ENCODE data around the gene SMIM44.
A peak's percentile ranks its signal among the peaks of the same experiment; 100 is the strongest.

SMIM44 gene

DNA sequence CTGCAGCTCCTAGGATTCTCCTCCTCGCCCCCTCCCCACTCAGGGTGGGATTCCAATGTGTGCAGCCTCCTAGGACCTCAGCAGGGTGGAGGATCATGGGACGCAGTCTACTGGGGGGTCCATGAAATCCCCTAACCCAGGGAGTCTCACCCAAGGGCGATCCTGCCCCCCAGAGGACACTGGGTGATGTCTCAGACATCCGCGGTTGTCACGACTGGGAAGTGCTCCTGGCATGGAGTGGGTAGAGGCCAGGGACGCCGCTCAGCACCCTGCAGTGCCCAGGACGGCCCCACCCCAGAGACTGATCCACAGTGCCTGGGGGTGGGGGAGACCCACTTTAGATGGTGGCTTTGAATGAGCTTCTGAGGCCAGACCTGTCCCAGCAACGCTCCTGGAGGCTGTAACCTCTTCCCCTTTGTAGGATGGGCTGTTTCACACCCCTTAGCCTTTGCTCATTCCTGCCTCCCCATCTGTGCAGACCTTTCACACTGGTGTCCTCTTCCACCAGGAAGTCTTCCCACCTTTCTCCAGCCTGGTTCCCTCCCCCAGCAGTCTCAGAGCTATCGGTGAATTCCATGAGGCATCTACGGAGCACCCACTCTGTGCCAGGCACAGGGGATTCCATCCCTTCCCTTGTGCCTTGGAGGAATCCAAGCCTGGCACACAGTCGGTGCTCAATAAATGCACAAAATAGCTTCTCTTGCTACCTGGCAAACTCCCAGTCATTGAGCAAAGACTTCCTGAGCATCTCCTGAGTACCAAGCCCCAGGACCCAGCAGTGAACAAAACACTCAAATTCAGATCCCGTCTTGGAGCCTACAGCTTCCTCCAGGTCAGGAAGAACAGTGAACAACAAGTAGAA, 13.4 kb downstream of the SMIM44 start:
- no peak overlapping the region for H3K4me3 ChIP-seq (ENCODE audit: control insufficient read depth, low read depth, low read length)
- DNase-seq (ENCODE audit: low read depth): no peak
- TF ChIP-seq, protein P1, sequence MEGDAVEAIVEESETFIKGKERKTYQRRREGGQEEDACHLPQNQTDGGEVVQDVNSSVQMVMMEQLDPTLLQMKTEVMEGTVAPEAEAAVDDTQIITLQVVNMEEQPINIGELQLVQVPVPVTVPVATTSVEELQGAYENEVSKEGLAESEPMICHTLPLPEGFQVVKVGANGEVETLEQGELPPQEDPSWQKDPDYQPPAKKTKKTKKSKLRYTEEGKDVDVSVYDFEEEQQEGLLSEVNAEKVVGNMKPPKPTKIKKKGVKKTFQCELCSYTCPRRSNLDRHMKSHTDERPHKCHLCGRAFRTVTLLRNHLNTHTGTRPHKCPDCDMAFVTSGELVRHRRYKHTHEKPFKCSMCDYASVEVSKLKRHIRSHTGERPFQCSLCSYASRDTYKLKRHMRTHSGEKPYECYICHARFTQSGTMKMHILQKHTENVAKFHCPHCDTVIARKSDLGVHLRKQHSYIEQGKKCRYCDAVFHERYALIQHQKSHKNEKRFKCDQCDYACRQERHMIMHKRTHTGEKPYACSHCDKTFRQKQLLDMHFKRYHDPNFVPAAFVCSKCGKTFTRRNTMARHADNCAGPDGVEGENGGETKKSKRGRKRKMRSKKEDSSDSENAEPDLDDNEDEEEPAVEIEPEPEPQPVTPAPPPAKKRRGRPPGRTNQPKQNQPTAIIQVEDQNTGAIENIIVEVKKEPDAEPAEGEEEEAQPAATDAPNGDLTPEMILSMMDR (conservative IDR thresholded peaks at IDR 0.05; ENCODE audit: control insufficient read depth, insufficient read depth, low read depth, low read length): peak; percentile 2

DNA sequence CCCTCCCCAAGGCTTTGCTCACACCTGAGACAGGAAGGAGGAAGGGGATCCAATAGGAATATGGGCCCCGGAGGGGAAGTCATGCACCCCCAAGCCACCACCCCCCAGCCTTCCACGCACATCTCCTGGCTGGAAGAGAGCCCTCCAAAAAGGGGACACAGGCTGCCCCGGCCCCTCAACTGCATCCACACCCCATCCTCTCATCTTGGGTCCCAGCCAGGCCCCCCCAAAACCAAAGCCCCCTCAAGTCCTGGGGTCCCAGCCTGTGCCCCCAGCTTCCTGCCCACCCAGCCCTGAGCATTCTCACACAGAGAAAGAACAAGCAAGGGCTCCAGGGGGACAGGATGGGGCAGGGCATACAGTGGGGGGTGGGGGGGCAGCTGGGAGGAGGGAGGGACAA, 15.0 kb downstream of the SMIM44 start:
- TF ChIP-seq, protein P1 (conservative IDR thresholded peaks at IDR 0.05; ENCODE audit: control insufficient read depth, insufficient read depth, low read depth, low read length): no peak
- DNase-seq (ENCODE audit: low read depth): no peak
- no peak overlapping the region for H3K4me3 ChIP-seq (ENCODE audit: control insufficient read depth, low read depth, low read length)

DNA sequence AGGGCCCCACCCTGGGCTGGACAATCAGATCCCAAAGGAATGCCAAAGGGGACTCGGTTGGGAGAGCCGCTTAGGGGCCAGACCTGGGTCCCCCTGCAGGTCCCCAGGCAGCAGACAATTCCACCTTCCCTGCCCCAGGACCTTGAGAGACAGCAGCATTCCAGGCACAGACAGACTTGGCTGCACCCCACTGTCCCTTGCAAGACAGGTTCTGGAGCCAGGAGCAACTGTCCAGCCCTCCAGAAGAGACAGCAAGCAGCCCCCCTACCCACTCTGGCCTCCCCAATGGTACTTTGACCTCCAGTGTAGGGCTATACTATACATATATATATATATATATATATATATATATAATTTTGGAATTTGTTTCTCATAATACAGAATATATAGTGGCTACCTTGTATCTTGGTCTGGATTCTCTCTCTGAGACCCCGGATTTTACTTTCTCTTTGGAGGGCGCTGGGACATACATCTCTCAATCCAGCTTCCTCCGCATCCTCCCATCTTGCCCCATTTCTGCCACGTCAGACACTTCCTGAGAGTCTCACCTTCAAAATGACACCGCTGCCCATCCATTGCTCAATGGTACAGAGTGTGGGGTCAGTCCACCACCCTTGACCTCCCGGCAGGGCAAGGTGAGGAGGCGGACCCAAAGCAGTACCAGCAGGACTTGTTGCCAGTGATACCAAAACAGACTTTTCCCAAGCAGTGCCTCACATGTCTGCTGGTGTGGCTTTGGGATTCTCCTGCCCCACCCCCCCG, 15.6 kb downstream of the SMIM44 start:
- DNase-seq (ENCODE audit: low read depth): no peak
- TF ChIP-seq, protein P1 (conservative IDR thresholded peaks at IDR 0.05; ENCODE audit: control insufficient read depth, insufficient read depth, low read depth, low read length): no peak
- H3K4me3 ChIP-seq (ENCODE audit: control insufficient read depth, low read depth, low read length): no peak overlapping the region

DNA sequence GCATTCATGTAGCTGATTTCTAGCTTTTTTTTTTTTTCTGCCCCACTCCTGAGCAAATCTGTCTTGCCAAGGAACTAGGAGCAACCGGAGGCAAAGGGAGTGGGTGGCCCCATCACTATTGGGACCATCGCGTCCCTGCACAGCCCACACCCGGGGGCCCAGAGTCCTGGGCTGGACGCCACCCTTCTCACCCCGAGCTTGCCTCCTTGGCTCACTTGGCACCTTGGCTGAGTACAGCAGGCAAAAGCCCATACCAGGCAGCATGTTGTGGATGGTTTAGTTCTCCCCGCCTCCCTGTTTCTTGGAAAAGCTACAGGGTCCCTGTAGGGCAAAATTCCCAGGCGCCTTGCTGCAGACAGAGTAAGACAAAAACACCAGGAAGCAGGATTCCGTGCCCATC, 16.6 kb downstream of the SMIM44 start:
- TF ChIP-seq, protein P1 (conservative IDR thresholded peaks at IDR 0.05; ENCODE audit: control insufficient read depth, insufficient read depth, low read depth, low read length): no peak
- H3K4me3 ChIP-seq (ENCODE audit: control insufficient read depth, low read depth, low read length): no peak overlapping the region
- DNase-seq (ENCODE audit: low read depth): no peak

DNA sequence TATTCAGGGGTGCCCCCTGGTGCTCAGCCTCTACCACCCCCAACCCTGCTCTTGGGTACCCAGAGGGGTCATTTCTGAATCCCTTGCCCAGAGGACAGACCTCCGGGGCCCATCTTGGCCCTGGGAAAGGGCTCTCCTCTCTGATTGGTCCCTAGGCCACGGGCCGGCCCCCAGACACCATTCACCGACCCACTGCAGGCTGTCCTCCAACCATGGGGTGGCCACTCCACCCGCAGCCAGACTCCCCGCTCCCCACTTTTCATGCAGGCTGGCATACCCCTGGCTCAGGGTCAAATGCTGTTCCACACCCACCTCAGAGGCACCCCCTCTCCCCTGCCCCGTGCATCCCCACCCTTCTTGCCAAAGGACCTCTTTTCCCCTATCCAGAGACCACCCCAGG, 17.7 kb downstream of the SMIM44 start:
- no peak for DNase-seq (ENCODE audit: low read depth)
- no peak overlapping the region for H3K4me3 ChIP-seq (ENCODE audit: control insufficient read depth, low read depth, low read length)
- TF ChIP-seq, protein P1 (conservative IDR thresholded peaks at IDR 0.05; ENCODE audit: control insufficient read depth, insufficient read depth, low read depth, low read length): no peak

DNA sequence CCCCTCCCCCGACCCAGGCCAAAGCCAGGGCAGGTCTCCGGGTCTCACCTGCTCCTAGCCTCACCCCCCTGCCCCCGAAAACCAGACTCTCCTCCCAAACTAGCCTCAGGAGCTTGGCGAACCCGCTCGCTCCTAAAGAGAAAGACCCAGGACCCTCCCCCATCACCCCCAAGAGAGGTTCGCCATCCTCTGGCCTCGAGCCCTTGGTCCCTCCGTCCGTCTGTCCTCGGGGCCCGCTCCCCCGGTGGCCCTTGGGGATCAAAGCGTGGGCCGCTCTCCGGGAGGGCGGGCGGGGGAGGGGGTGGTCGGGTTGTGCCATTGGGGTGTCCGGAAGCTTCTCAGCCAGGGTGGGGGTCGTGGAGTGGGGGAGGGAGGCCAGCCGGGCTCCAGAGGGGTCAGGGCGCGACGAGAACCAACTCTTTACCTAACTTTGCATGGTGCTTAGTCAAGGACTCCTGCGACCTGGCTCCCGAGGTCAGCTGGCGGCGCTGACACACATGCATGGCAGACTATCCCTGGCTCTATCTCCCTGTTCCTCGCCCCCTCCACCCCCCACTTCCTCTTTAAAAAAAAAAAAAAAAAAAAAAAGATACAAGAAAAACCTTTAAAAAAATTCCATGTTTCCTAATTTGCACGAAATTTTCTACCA, 18.5 kb downstream of the SMIM44 start:
- DNase-seq (ENCODE audit: low read depth): no peak
- no peak overlapping the region for H3K4me3 ChIP-seq (ENCODE audit: control insufficient read depth, low read depth, low read length)
- TF ChIP-seq, protein P1 (conservative IDR thresholded peaks at IDR 0.05; ENCODE audit: control insufficient read depth, insufficient read depth, low read depth, low read length): no peak
